Stimulated activated CD4-positive, alpha-beta T cell treated with anti-CD3 and anti-CD28 coated beads, Interleukin-4, amount 100 ng/mL, for 48 hours (primary cell): ENCODE results near the gene SNTB2.

Experiments used
- DNase-seq, 2 donors: peaks; one replicate each; pipeline ENCODE4 v3.0.0-alpha.2; 2020; ENCODE audit warnings: low read depth in 2 of 2

Gene SNTB2

GRCh38 chr16:69180011-69180338, 7.0 kb upstream of the SNTB2 start:
- DNase-seq = no peak

GRCh38 chr16:69182730-69183416, 4.1 kb upstream of the SNTB2 start:
- no peak for DNase-seq

- DNase-seq = peak in 1 of 2 donors; percentile 49
Measured at GRCh38 chr16:69187446-69188235, 677 bp downstream of the SNTB2 start.

GRCh38 chr16:69188236-69188549, 1.2 kb downstream of the SNTB2 start:
- no peak for DNase-seq

- no peak for DNase-seq
Measured at GRCh38 chr16:69188716-69189115, 1.8 kb downstream of the SNTB2 start.

- no peak for DNase-seq
Measured at GRCh38 chr16:69190046-69190588, 3.2 kb downstream of the SNTB2 start.

GRCh38 chr16:69190598-69190997, 3.6 kb downstream of the SNTB2 start:
- DNase-seq = no peak

GRCh38 chr16:69191136-69191535, 4.2 kb downstream of the SNTB2 start:
- no peak for DNase-seq

GRCh38 chr16:69193855-69194254, 6.9 kb downstream of the SNTB2 start:
- no peak for DNase-seq

- no peak for DNase-seq
Measured at GRCh38 chr16:69194488-69194887, 7.5 kb downstream of the SNTB2 start.

- no peak for DNase-seq
Measured at GRCh38 chr16:69195369-69196029, 8.5 kb downstream of the SNTB2 start.

- DNase-seq = no peak
Measured at GRCh38 chr16:69197573-69197972, 10.6 kb downstream of the SNTB2 start.

- no peak for DNase-seq
Measured at GRCh38 chr16:69199382-69199781, 12.4 kb downstream of the SNTB2 start.

GRCh38 chr16:69201291-69201690, 14.3 kb downstream of the SNTB2 start:
- DNase-seq = no peak

- no peak for DNase-seq
Measured at GRCh38 chr16:69201787-69202186, 14.8 kb downstream of the SNTB2 start.

- DNase-seq = no peak
Measured at GRCh38 chr16:69204172-69204571, 17.2 kb downstream of the SNTB2 start.

- DNase-seq = no peak
Measured at GRCh38 chr16:69209735-69210134, 22.8 kb downstream of the SNTB2 start.

- DNase-seq = no peak
Measured at GRCh38 chr16:69217433-69217832, 30.5 kb downstream of the SNTB2 start.

GRCh38 chr16:69219279-69219678, 32.3 kb downstream of the SNTB2 start:
- no peak for DNase-seq

GRCh38 chr16:69223882-69224281, 36.9 kb downstream of the SNTB2 start:
- DNase-seq = no peak

GRCh38 chr16:69225121-69225520, 38.2 kb downstream of the SNTB2 start:
- DNase-seq = no peak

- no peak for DNase-seq
Measured at GRCh38 chr16:69233124-69233523, 46.2 kb downstream of the SNTB2 start.

GRCh38 chr16:69234460-69234859, 47.5 kb downstream of the SNTB2 start:
- DNase-seq = no peak
